Measurements from ENCODE around the gene SCAMP2. TPM values are rescaled to one million over a fixed set of nuclear protein-coding genes. Genes with fewer than 3 reads are reported as not detected.

The SCAMP2 gene
- total and polyA plus RNA-seq, 11 donors: 25.1 to 90.5 (median 46.0) TPM

DNA sequence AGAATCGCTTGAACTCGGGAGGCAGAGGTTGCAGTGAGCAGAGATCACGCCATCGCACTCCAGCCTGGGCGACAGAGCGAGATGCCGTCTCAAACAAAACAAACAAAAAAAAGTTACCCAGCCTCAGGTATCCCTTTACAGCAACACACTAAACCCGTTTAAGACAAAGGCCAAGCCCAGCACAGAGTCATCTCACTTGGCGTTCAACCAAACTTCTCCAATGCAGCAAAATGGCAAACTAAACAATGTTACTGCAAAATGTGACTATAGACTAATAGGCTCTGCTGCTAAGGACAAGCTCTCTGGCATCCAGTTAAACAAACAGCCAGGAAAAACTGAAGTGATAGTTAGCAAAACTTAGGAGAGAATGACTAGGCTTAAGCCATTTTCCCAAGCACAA is 39.9 kb upstream of the SCAMP2 start:
- 86 to 91% (median 89%) methylated on average over 9 of the region's 9 CpGs for WGBS, 4 donors
- DNase-seq (no peak), ATAC-seq (no peak)
- Histone ChIP-seq H3K27me3 (no peaks in the 10 kb centered on the region), H3K36me3 (peaks cover 4 to 83% (median 60%) of the 10 kb centered on the region in 9 donors), H3K4me3 (no peak overlapping the region), H3K9me3 (no peaks in the 10 kb centered on the region), H3K4me1 (no peaks in the 10 kb centered on the region), H3K27ac (no peak overlapping the region)
- intact Hi-C loops (cut with DNase I): no loop called here
- no peak for TF ChIP-seq POLR2A (IDR thresholded peaks at IDR 0.05)
- TF ChIP-seq, protein P1, sequence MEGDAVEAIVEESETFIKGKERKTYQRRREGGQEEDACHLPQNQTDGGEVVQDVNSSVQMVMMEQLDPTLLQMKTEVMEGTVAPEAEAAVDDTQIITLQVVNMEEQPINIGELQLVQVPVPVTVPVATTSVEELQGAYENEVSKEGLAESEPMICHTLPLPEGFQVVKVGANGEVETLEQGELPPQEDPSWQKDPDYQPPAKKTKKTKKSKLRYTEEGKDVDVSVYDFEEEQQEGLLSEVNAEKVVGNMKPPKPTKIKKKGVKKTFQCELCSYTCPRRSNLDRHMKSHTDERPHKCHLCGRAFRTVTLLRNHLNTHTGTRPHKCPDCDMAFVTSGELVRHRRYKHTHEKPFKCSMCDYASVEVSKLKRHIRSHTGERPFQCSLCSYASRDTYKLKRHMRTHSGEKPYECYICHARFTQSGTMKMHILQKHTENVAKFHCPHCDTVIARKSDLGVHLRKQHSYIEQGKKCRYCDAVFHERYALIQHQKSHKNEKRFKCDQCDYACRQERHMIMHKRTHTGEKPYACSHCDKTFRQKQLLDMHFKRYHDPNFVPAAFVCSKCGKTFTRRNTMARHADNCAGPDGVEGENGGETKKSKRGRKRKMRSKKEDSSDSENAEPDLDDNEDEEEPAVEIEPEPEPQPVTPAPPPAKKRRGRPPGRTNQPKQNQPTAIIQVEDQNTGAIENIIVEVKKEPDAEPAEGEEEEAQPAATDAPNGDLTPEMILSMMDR (IDR thresholded peaks at IDR 0.05): no peak

DNA sequence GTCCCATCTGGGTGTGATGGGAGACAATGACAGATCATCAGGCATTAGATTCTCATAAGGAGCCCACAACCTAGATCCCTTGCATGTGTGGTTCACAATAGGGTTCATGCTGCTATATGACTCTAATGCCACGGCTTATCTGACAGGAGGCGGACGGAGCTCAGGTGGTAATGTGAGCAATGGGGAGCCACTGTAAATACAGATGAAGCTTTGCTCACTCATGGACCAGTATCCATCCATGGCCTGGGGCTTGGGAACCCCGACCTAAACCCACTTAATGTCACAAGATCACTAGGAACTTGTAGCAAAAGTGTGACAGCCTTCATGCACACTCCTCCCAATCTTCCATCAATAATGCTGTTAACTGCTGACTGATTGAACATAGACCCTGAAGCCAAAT is 35.5 kb upstream of the SCAMP2 start:
- ATAC-seq (no peak), DNase-seq (no peak)
- H3K4me3 ChIP-seq: no peak overlapping the region
- TF ChIP-seq POLR2A (IDR thresholded peaks at IDR 0.05): no peak
- TF ChIP-seq, protein P1 (IDR thresholded peaks at IDR 0.05): no peak
- peak overlapping the region in 2 of 12 donors; percentile 90 to 98 for H3K27ac ChIP-seq
- no peaks in the 10 kb centered on the region for H3K9me3 ChIP-seq
- H3K4me1 ChIP-seq: peaks cover 0 to 25% (median 17%) of the 10 kb centered on the region in 12 donors
- peaks cover 0 to 52% (median 34%) of the 10 kb centered on the region in 9 donors for H3K36me3 ChIP-seq
- 83 to 97% (median 93%) methylated on average over 4 of the region's 4 CpGs for WGBS, 4 donors
- H3K27me3 ChIP-seq: no peaks in the 10 kb centered on the region
- intact Hi-C loops (cut with DNase I): loop anchor here in 3 of 10 donors (5.0 to 10.0 kb wide), 3 partner anchors 36 to 66 kb away; partner anchors contain the start of genes ULK3 (in 2 of the 3) and SCAMP2 (in 1 of the 3)

DNA sequence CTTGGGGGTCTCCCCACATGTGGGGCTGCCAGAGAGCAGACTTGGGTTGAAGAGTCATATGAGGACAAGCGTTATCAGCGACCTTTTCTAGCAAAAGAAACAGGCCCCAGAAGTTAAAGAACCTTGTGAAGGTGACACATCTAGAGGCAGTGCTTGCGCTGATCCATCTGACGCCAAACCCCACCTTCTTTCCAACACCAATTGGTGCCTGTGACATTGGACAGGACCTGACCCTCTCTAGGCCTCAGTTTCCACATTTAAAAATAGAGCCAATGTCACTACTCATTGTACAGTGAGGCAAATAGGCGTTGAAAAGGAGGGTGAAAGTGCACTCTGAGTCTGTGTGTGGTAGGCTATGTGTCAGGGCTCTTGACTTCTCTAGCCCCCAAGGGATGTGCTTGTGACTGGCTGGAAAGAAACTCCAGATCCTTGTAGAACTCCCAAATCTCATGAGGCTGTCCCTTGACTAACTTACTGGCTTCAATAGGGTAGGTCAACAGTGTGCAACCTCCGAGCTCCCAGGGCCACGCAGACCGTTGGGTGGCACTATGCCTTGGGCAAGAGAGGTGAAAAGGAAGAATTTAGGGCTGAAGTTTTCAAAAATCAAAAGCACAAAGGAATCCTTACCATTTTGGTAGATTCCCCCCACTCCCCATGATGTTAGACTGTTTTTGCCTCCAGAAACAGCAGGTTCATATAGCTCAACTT is 34.2 kb upstream of the SCAMP2 start:
- peaks cover 0 to 25% (median 17%) of the 10 kb centered on the region in 12 donors for H3K4me1 ChIP-seq
- ATAC-seq (peak; percentile 79 to 86 (median 82)), DNase-seq (peak in 4 of 5 donors; percentile 51 to 81 (median 60))
- peak overlapping the region; percentile 90 to 99 (median 96) for H3K27ac ChIP-seq
- H3K36me3 ChIP-seq: peaks cover under 1 to 52% (median 34%) of the 10 kb centered on the region in 9 donors
- no peaks in the 10 kb centered on the region for H3K27me3 ChIP-seq
- H3K4me3 ChIP-seq: peak overlapping the region; percentile 62 to 99 (median 86)
- 29 to 40% (median 30%) methylated on average over 8 of the region's 8 CpGs for WGBS, 4 donors
- intact Hi-C loops (cut with DNase I): loop anchor here in 4 of 10 donors (2.0 to 10.0 kb wide), 5 partner anchors 29 to 65 kb away; partner anchors contain the start of genes ULK3 (in 2 of the 4), COX5A (in 1 of the 4) and SCAMP2 (in 1 of the 4)
- no peak for TF ChIP-seq POLR2A (IDR thresholded peaks at IDR 0.05)
- TF ChIP-seq, protein P1 (IDR thresholded peaks at IDR 0.05): no peak
- no peaks in the 10 kb centered on the region for H3K9me3 ChIP-seq
